ENCODE data around the gene TNC. TPM values are rescaled to one million over a fixed set of nuclear protein-coding genes. Genes with fewer than 3 reads are reported as not detected.

TNC gene
- total RNA-seq, 1 donor from 2014 or later = 289 TPM

- no peaks in the 10 kb centered on the region for H3K27me3 ChIP-seq (ENCODE audit: control insufficient read depth, insufficient read depth, low read length)
- no peak overlapping the region for H3K4me3 ChIP-seq (ENCODE audit: low read depth, low read length)
- TF ChIP-seq CTCF (IDR thresholded peaks at IDR 0.05; ENCODE audit: insufficient read depth, low read length, poor library complexity, severe bottlenecking) = no peak
- no peak for DNase-seq (ENCODE audit: low read depth)
- no peaks in the 10 kb centered on the region for H3K36me3 ChIP-seq (ENCODE audit: control insufficient read depth, insufficient read depth, low read length)
These were observed 67.9 kb downstream of the TNC start for GRCh38 chr9:115050002-115050490.

GRCh38 chr9:115046824-115047223, 71.1 kb downstream of the TNC start:
- Histone ChIP-seq H3K27me3 (ENCODE audit: control insufficient read depth, insufficient read depth, low read length) (no peaks in the 10 kb centered on the region), H3K4me3 (ENCODE audit: low read depth, low read length) (no peak overlapping the region), H3K36me3 (ENCODE audit: control insufficient read depth, insufficient read depth, low read length) (no peaks in the 10 kb centered on the region)
- TF ChIP-seq CTCF (IDR thresholded peaks at IDR 0.05; ENCODE audit: insufficient read depth, low read length, poor library complexity, severe bottlenecking) = no peak
- no peak for DNase-seq (ENCODE audit: low read depth)

- no peak for DNase-seq (ENCODE audit: low read depth)
- H3K27me3 ChIP-seq (ENCODE audit: control insufficient read depth, insufficient read depth, low read length) = no peaks in the 10 kb centered on the region
- H3K36me3 ChIP-seq (ENCODE audit: control insufficient read depth, insufficient read depth, low read length) = no peaks in the 10 kb centered on the region
- TF ChIP-seq CTCF (IDR thresholded peaks at IDR 0.05; ENCODE audit: insufficient read depth, low read length, poor library complexity, severe bottlenecking) = no peak
- H3K4me3 ChIP-seq (ENCODE audit: low read depth, low read length) = no peak overlapping the region
These were observed 71.8 kb downstream of the TNC start for GRCh38 chr9:115046199-115046598.

- TF ChIP-seq CTCF (IDR thresholded peaks at IDR 0.05; ENCODE audit: insufficient read depth, low read length, poor library complexity, severe bottlenecking) = no peak
- Histone ChIP-seq H3K27me3 (ENCODE audit: control insufficient read depth, insufficient read depth, low read length) (no peaks in the 10 kb centered on the region), H3K4me3 (ENCODE audit: low read depth, low read length) (no peak overlapping the region), H3K36me3 (ENCODE audit: control insufficient read depth, insufficient read depth, low read length) (peaks cover 1% of the 10 kb centered on the region)
- DNase-seq (ENCODE audit: low read depth) = no peak
These were observed 74.3 kb downstream of the TNC start for GRCh38 chr9:115043632-115044031.

- Histone ChIP-seq H3K4me3 (ENCODE audit: low read depth, low read length) (no peak overlapping the region), H3K36me3 (ENCODE audit: control insufficient read depth, insufficient read depth, low read length) (peaks cover 2% of the 10 kb centered on the region), H3K27me3 (ENCODE audit: control insufficient read depth, insufficient read depth, low read length) (no peaks in the 10 kb centered on the region)
- no peak for TF ChIP-seq CTCF (IDR thresholded peaks at IDR 0.05; ENCODE audit: insufficient read depth, low read length, poor library complexity, severe bottlenecking)
- no peak for DNase-seq (ENCODE audit: low read depth)
These were observed 75.0 kb downstream of the TNC start for GRCh38 chr9:115042781-115043509.

Data from kidney epithelial cell (primary cell).